ENCODE results near the gene ZNF575.

GRCh38 chr19:43496960-43497359 lies 36.0 kb upstream of the ZNF575 start:
- TF ChIP-seq CTCF (IDR thresholded peaks at IDR 0.05) = no peak
- TF ChIP-seq POLR2A (IDR thresholded peaks at IDR 0.05) = no peak
